ENCODE results near the gene LPP.
"Not testable (repeated sequence)": the region's sequence is repeated elsewhere in the genome, so short reads cannot be mapped to it uniquely, and the experiment has no call there.

The LPP gene

GRCh38 chr3:188578576-188579363, 424.8 kb downstream of the LPP start:
- DNase-seq (ENCODE audit: low read depth in 2 of 2, low spot score in 1 of 2): no peak

GRCh38 chr3:188580223-188580622, 426.3 kb downstream of the LPP start:
- DNase-seq (ENCODE audit: low read depth in 2 of 2, low spot score in 1 of 2): no peak

GRCh38 chr3:188580659-188581058, 426.7 kb downstream of the LPP start:
- DNase-seq (ENCODE audit: low read depth in 2 of 2, low spot score in 1 of 2): no peak

GRCh38 chr3:188581365-188581764, 427.4 kb downstream of the LPP start:
- DNase-seq (ENCODE audit: low read depth in 2 of 2, low spot score in 1 of 2): no peak

DNA sequence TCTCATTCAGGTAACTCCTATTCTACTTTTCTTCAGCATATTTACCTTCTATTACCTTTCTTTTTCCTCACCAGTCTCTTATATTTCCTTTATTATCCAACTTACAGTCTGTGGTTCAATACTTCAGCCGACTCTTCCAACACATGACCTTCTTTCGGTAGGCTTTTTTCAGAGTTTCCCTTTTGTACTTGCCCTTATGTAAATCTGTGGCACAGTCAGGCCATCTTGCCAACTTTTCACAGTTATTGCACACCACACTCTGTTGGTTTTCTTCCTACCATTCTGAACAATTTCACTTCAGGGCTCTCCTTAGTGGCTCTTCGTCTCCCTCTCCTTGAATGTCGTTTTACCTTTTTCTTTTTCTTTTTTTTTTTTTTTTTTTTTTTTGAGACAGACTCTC, 427.8 kb downstream of the LPP start:
- DNase-seq (ENCODE audit: low read depth in 2 of 2, low spot score in 1 of 2): no peak

DNA sequence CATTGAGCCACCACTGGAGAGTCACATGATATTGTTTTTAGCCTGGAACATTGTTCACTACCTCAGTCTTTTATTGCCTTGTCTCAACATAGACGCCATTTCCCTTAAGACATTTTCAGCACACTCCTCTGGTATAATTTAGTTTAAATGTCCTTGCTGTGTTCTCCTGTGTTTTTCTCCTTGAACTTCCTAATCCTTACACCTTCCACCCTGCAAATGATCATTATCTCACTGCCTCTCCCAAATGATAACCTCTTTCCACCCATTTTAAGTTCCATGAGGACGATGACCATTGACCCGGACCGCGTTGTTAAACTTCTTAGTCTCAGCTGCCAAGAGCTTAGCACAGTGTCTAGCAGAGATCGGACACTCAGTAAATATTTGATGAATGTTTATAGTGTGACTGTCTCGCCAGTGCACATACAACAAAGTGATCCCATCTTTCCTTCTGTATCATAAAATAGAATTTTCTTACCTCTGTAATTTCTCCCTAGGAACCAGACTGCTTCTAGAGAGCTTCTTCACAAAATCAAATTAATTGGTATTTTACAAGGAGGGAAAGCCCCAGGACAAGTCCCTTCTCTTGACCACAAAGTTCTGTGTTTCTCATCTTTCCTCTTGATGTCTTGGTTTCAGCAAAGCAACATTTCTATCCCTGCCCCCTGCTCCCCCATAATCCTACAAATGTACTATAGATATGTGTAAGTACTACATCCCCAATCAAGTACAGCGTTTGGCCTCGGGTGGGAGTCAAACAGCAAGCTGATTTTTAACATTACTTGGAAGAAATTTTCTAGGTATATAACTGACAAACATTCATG, 429.6 kb downstream of the LPP start:
- DNase-seq (ENCODE audit: low read depth in 2 of 2, low spot score in 1 of 2): no peak

DNA sequence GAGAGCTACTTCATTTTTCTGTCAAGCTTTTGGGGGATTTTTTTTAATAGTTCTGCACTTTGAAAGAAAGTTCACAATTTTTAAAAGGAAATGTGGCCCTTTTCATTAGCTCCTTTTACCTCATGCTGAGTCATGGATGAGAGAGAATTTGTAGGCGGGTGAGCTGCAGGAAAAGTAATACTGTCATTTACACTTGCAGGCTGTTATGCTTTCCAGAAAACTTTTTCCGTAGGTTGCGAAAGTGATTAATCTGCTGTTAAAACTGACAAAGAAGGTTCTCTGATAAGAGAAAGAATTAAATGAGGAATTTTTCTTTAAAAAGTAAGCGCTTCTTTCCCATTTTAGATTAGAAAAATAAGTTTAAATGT, 430.2 kb downstream of the LPP start:
- DNase-seq (ENCODE audit: low read depth in 2 of 2, low spot score in 1 of 2): no peak

- no peak for DNase-seq (ENCODE audit: low read depth in 2 of 2, low spot score in 1 of 2)
Measured at GRCh38 chr3:188584958-188585689, 431.2 kb downstream of the LPP start.

- no peak for DNase-seq (ENCODE audit: low read depth in 2 of 2, low spot score in 1 of 2)
Measured at GRCh38 chr3:188589071-188589470, 435.1 kb downstream of the LPP start.

DNA sequence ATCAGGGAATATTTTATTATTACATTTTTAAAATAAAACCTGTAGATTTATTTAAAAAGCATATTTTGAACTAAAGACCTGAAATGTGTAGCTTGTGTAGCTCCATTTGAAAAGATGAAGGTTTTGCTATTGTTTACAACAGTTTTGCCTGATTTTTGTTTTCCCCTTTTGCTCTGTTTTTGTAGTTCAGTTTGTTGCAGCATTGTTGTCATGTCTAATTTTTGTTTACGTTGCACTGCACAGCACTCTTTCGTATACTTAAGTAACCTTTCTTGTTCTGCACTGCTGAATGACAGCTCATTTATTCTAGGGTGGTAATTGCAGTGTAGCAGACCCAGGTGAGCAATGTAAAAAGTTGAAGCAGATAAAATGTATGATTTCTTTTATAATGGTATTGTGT, 435.8 kb downstream of the LPP start:
- no peak for DNase-seq (ENCODE audit: low read depth in 2 of 2, low spot score in 1 of 2)

DNA sequence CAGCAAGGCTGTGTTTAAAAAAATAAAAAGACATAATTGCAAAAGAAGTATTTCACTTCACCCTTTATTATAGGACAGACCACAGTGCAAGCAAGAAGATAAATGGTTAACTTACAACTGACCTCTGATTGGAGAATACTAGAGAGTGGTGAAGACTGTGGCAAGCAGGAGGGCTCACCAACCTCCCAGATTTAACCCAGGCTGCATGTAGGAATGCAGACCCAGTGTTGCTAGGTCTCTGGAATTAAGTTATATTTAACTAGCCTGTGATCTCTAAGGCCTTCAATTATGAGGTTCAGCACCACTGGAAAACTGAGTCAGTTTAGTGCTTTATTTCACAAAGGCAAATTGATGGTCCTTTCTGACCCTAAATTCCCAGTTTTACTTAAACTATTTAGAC, 436.6 kb downstream of the LPP start:
- DNase-seq (ENCODE audit: low read depth in 2 of 2, low spot score in 1 of 2): no peak

- no peak for DNase-seq (ENCODE audit: low read depth in 2 of 2, low spot score in 1 of 2)
Measured at GRCh38 chr3:188594139-188594538, 440.2 kb downstream of the LPP start.

GRCh38 chr3:188595890-188596376, 442.0 kb downstream of the LPP start:
- no peak for DNase-seq (ENCODE audit: low read depth in 2 of 2, low spot score in 1 of 2)

DNA sequence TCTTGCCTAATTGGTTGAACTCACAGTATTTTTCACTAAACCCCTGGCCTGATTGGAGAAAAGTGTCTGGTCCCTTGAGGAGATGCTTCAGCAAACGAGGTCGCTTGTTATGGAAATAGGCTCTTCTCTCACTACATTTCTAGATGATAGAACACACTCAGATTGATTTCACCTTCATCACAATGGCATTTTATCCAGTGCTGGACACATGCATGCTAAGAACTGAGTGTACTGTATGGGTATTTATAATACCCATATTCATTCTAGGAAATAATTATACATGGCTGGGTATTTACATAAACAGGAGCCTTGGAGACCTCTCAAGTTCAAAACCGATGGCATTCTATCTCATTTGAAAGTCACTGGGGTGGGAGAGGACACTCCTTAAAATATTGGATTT, 444.9 kb downstream of the LPP start:
- DNase-seq (ENCODE audit: low read depth in 2 of 2, low spot score in 1 of 2): no peak

DNA sequence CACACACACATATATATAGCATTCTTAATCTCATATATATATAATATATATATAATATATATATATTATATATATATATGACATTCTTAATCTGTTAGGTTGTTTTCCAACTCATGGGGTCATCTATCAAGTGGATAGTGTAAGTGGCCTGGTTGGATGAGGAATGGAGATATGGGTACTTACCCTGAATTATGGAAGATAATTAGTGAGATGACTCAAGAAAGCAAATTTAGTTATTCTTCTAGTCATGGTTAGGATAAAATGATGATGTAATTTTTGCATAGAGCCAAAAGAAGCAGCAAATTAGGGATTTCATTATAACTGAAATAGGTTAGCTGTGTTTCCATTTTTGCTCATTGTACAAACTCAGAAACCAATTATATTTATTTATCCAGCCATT, 448.2 kb downstream of the LPP start:
- DNase-seq (ENCODE audit: low read depth in 2 of 2, low spot score in 1 of 2): no peak

GRCh38 chr3:188602620-188603019, 448.7 kb downstream of the LPP start:
- DNase-seq (ENCODE audit: low read depth in 2 of 2, low spot score in 1 of 2): no peak

DNA sequence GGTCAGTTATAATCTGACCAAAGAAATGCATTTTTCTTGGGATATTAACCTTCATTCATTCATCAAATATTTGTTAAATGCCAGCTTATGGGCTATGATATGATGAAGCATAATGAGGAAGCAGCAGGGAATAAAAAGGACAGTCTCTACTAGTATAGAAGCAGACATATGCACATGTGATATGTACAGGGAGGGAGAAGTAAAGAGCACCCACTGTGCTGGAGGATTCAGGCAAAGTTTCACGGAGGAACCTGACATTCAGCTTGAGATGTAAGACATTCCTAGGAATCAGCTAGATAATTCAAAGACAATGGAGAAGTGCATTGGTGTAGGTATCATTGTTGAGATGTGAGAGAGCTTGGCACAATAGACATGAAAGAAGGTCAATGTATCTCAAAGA, 450.7 kb downstream of the LPP start:
- no peak for DNase-seq (ENCODE audit: low read depth in 2 of 2, low spot score in 1 of 2)

- no peak for DNase-seq (ENCODE audit: low read depth in 2 of 2, low spot score in 1 of 2)
Measured at GRCh38 chr3:188605231-188605630, 451.3 kb downstream of the LPP start.

DNA sequence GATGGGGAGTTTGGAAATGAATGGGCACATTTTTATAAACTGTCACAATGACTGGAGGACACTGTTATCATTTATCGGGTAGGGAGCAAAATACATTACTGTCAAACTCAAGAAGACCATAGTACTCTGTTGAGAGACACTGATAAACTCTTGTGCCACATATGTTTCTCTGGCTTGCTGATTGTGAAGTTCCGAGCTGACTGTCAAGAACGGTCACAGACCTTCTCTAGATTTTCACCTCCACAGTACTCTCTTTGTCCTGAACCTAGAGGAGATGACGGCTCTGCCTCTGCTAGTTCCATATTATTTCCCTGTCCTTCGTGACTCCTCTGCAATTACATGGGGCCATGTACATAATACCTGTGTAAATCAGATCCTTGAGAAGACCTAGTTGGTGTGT, 451.9 kb downstream of the LPP start:
- no peak for DNase-seq (ENCODE audit: low read depth in 2 of 2, low spot score in 1 of 2)

GRCh38 chr3:188607805-188608315, 453.9 kb downstream of the LPP start:
- no peak for DNase-seq (ENCODE audit: low read depth in 2 of 2, low spot score in 1 of 2)

GRCh38 chr3:188608401-188608800, 454.4 kb downstream of the LPP start:
- DNase-seq (ENCODE audit: low read depth in 2 of 2, low spot score in 1 of 2): no peak

DNA sequence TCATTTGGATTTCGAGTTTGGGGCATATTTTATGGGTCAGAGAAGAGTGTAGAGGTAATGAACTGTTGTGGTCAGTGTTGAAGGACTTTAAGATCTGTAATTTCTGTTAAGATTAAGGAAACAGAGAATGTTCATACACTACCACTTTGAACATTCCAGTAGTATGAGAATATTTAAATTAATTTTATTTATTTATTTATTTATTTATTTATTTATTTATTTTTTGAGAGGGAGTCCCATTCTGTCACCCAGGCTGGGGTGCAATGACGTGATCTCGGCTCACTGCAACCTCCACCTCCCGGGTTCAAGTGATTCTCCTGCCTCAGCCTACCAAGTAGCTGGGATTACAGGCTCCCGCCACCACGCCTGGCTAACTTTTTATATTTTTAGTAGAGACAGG, 459.8 kb downstream of the LPP start:
- DNase-seq (ENCODE audit: low read depth in 2 of 2, low spot score in 1 of 2): not testable (repeated sequence)

Measured in stimulated activated CD8-positive, alpha-beta memory T cell treated with anti-CD3 and anti-CD28 coated beads, Interleukin-4, amount 100 ng/mL, for 4 hours (primary cell).